ENCODE data around the gene MRGPRF.
A peak's percentile ranks its signal among the peaks of the same experiment; 100 is the strongest.

Gene MRGPRF

GRCh38 chr11:68955607-68955958, 57.5 kb downstream of the MRGPRF start:
- TF ChIP-seq ZNF362 (tag by site-specific recombination; IDR thresholded peaks at IDR 0.05), result no peak
- no peak for TF ChIP-seq ZNF202 (tag by site-specific recombination; IDR thresholded peaks at IDR 0.05; ENCODE audit: borderline replicate concordance)
- TF ChIP-seq MYNN (tag by site-specific recombination; IDR thresholded peaks at IDR 0.05; ENCODE audit: borderline replicate concordance), result no peak
- no peak for TF ChIP-seq ZNF26 (tag by site-specific recombination; IDR thresholded peaks at IDR 0.05)
- no peak for TF ChIP-seq ZSCAN4 (tag by site-specific recombination; IDR thresholded peaks at IDR 0.05)
- no peak for TF ChIP-seq ZNF404 (tag by site-specific recombination; IDR thresholded peaks at IDR 0.05)
- no peak for TF ChIP-seq ZNF704 (tag by site-specific recombination; IDR thresholded peaks at IDR 0.05)
- TF ChIP-seq ZSCAN5A (tag by site-specific recombination; IDR thresholded peaks at IDR 0.05), result no peak
- TF ChIP-seq, protein P1, sequence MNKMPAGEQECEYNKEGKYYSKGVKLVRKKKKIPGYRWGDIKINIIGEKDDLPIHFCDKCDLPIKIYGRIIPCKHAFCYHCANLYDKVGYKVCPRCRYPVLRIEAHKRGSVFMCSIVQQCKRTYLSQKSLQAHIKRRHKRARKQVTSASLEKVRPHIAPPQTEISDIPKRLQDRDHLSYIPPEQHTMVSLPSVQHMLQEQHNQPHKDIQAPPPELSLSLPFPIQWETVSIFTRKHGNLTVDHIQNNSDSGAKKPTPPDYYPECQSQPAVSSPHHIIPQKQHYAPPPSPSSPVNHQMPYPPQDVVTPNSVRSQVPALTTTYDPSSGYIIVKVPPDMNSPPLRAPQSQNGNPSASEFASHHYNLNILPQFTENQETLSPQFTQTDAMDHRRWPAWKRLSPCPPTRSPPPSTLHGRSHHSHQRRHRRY (tag by site-specific recombination; IDR thresholded peaks at IDR 0.05), result no peak
- TF ChIP-seq ZNF10 (tag by site-specific recombination; IDR thresholded peaks at IDR 0.05), result no peak
- H3K36me3 ChIP-seq (ENCODE audit: control insufficient read depth in 2 of 2, insufficient read depth in 1 of 2, low read length in 2 of 2), result no peaks in the 10 kb centered on the region
- ChIA-PET CTCF (interaction anchor here (0.5 to 1.8 kb wide), 11 partner anchors 11 to 901 kb away, joined by 3 to 10 read pairs (median 3); partner anchors contain the start of gene MRGPRD), POLR2A (interaction anchor here (0.6 kb wide), 1 partner anchor 83 kb away, joined by 5 read pairs; no protein-coding TSS in a partner anchor)
- H3K4me1 ChIP-seq (ENCODE audit: control insufficient read depth, insufficient read depth, low read length), result no peaks in the 10 kb centered on the region
- H3K27ac ChIP-seq (ENCODE audit: extremely low read depth, low read depth, low read length), result no peak overlapping the region
- H3K9me3 ChIP-seq (ENCODE audit: control insufficient read depth, insufficient read depth, low read depth, low read length), result no peaks in the 10 kb centered on the region
- no peak overlapping the region for H3K4me3 ChIP-seq (ENCODE audit: low read depth, low read length)

GRCh38 chr11:68954836-68955606, 58.0 kb downstream of the MRGPRF start:
- CTCF ChIA-PET, result interaction anchor here (0.6 to 1.2 kb wide), 3 partner anchors 17 to 688 kb away, joined by 3 read pairs; no protein-coding TSS in a partner anchor
- H3K4me1 ChIP-seq (ENCODE audit: control insufficient read depth, insufficient read depth, low read length), result no peaks in the 10 kb centered on the region
- no peaks in the 10 kb centered on the region for H3K9me3 ChIP-seq (ENCODE audit: control insufficient read depth, insufficient read depth, low read depth, low read length)
- no peak overlapping the region for H3K4me3 ChIP-seq (ENCODE audit: low read depth, low read length)
- POLR2A ChIA-PET, result no interaction called here
- H3K27ac ChIP-seq (ENCODE audit: extremely low read depth, low read depth, low read length), result no peak overlapping the region
- TF ChIP-seq ZNF600 (tag by site-specific recombination; IDR thresholded peaks at IDR 0.05) (peak; percentile 75), KLF1 (tag by site-specific recombination; IDR thresholded peaks at IDR 0.05) (peak; percentile 61; the same call in 1 of the 2 replicates), ZNF776 (tag by site-specific recombination; IDR thresholded peaks at IDR 0.05; ENCODE audit: borderline replicate concordance) (no peak)
- H3K36me3 ChIP-seq (ENCODE audit: control insufficient read depth in 2 of 2, insufficient read depth in 1 of 2, low read length in 2 of 2), result no peaks in the 10 kb centered on the region
